Measurements from ENCODE around the gene LSS.
A peak's percentile ranks its signal among the peaks of the same experiment; 100 is the strongest.
"Not testable (repeated sequence)": the region's sequence is repeated elsewhere in the genome, so short reads cannot be mapped to it uniquely, and the experiment has no call there.

The LSS gene

GRCh38 chr21:46245213-46245915 is 16.8 kb upstream of the LSS start:
- no peak for DNase-seq

- DNase-seq = no peak
Observed at GRCh38 chr21:46244602-46245001, 16.0 kb upstream of the LSS start.

- DNase-seq = no peak
Observed at GRCh38 chr21:46243960-46244361, 15.4 kb upstream of the LSS start.

- no peak for DNase-seq
Observed at GRCh38 chr21:46243325-46243724, 14.8 kb upstream of the LSS start.

- not testable (repeated sequence) for DNase-seq
Observed at GRCh38 chr21:46241577-46241976, 13.0 kb upstream of the LSS start.

- no peak for DNase-seq
Observed at GRCh38 chr21:46239817-46240325, 11.3 kb upstream of the LSS start.

GRCh38 chr21:46237474-46237873 is 8.9 kb upstream of the LSS start:
- no peak for DNase-seq

- DNase-seq = no peak
Observed at GRCh38 chr21:46234436-46234950, 5.9 kb upstream of the LSS start.

GRCh38 chr21:46229923-46230260 is 1.3 kb upstream of the LSS start:
- no peak for DNase-seq

- peak; percentile 74 for DNase-seq
Observed at GRCh38 chr21:46229133-46229922, 754 bp upstream of the LSS start.

- no peak for DNase-seq
Observed at GRCh38 chr21:46227811-46228344, 696 bp downstream of the LSS start.

- no peak for DNase-seq
Observed at GRCh38 chr21:46226920-46227599, 1.5 kb downstream of the LSS start.

- no peak for DNase-seq
Observed at GRCh38 chr21:46226146-46226545, 2.4 kb downstream of the LSS start.

GRCh38 chr21:46223661-46224060 is 4.9 kb downstream of the LSS start:
- DNase-seq = not testable (repeated sequence)

GRCh38 chr21:46223217-46223616 is 5.4 kb downstream of the LSS start:
- no peak for DNase-seq

GRCh38 chr21:46222436-46223116 is 6.0 kb downstream of the LSS start:
- DNase-seq = no peak

- DNase-seq = no peak
Observed at GRCh38 chr21:46221664-46222435, 6.7 kb downstream of the LSS start.

GRCh38 chr21:46220847-46221246 is 7.7 kb downstream of the LSS start:
- DNase-seq = no peak

- no peak for DNase-seq
Observed at GRCh38 chr21:46220275-46220810, 8.2 kb downstream of the LSS start.

GRCh38 chr21:46219591-46220239 is 8.9 kb downstream of the LSS start:
- DNase-seq = peak; percentile 29
